LoVo (cell line): Measurements from ENCODE around the gene LSM5.
A peak's percentile ranks its signal among the peaks of the same experiment; 100 is the strongest.

ENCODE experiments used
- DNase-seq: peaks from one replicate; pipeline ENCODE4 v3.0.0-alpha.2; 2016; ENCODE audit warnings: low spot score

LSM5 gene

GRCh38 chr7:32459788-32460187 lies 30.4 kb downstream of the LSM5 start:
- no peak for DNase-seq

DNA sequence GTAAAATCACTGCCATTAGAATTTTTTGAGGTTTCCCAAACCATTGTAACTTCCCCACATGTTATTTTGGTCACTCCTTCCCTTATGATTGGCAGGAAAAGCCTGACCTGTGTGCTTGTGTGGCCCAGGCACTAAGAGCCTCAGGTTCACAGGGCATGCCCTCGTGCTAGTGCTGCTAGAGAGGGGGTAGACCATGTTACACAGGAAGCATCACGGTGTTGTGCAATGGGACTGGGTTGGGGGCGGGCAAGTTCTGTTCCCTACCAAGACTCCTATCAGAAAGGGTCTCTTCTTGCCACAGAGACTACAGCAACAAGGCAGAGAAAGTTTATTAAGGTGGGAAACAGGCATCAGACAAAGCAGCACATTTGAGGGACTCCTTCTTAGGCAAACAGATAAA lies 32.2 kb downstream of the LSM5 start:
- DNase-seq: no peak

DNA sequence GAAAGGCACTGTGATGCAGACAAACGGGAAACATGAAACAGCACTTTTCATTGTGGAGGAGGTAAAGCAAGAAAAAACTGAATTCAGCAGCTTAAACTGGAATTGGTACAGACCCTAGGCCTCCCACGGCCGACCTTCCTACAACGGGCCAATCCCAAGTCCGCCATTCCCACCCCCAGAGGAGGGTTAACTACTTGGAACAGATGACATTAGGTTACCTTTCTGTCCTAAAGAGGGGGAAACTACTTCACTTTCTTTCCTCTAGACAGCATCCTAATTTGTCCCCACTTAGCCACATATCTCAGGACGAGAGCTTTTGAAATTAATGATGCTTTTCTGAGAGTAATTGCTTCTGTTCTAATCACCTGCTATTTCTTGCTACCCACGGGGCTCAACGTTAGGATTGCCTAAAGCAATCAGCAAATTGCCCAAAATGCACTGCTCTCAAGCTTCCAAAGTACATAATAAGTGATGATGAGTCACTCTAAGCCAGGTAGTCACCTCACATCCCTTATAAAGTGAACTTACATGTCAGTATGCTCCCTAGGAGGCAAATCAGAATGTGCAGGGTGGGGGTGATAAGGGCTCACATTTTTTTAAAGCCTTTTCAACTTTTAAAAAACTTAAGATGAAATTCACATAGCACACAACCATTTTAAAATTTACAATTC lies 36.7 kb downstream of the LSM5 start:
- peak; percentile 33 for DNase-seq

DNA sequence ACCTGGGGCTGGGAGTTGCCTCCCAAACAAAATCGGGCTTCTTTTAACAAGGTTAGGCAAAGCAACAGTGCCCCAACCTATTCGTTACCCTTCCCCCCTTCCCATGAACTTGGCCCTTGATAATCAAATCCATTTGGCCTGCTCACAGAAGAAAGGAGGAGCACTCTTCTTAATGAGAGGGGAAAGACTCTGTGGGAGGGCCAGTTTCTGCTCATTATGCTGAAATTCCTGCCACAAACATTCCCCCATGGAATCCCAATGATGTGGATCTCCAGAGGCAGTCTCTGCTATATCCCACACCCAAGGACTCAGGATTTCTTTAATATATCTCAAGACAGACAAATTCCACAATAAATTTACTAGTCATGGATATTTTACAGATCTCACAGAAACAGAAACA lies 43.0 kb downstream of the LSM5 start:
- DNase-seq: no peak

DNA sequence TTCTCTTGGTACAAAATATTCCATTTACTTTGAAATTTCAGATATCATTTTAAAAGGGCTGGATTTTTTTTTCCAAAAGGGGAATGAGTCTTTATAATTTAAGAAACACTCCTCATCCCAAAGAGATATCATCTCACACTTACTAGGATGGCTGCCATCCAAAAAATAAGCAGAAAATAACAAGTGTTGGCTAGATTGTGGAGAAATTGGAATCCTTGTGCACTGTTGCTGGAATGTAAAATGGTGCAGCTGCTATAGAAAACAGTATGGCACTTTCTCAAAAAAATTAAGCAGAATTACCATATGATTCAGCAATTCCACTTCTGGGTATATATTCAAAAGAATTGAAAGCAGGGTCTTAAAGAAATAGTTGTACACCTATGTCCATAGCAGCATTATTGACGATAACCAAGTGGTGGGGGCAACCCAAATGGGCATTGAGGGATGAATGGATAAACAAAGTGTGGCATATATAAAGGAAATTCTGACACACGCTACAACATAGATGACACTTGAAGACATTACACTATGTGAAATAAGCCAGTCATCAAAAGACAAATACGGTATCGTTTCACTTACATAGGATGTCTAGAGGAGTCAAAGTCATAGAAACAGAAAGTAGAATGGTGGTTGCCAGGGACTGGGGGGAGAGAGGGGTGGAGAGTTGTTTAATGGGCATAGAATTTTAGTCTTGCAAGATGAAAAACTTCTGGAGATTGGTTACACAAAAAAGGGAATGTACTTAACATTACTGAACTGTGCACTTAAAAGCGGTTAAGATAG lies 53.8 kb downstream of the LSM5 start:
- DNase-seq: no peak
